Parathyroid adenoma (tissue), 2 donors: Measurements from ENCODE around the gene NUP98.
"Not testable (repeated sequence)": the region's sequence is repeated elsewhere in the genome, so short reads cannot be mapped to it uniquely, and the experiment has no call there.

Experiments used
- H2AFZ ChIP-seq: fragments of 300-600 bp; sonication (generic); one replicate; pipeline ENCODE4 v1.7.0; 2017; ENCODE audit warnings: antibody characterized with exemption, mild to moderate bottlenecking
- H3K27ac ChIP-seq: fragments of 300-600 bp; sonication (generic); one replicate; pipeline ENCODE4 v1.7.0; 2017
- H3K27me3 ChIP-seq: fragments of 300-600 bp; sonication (generic); one replicate; pipeline ENCODE4 v1.7.0; 2017; ENCODE audit warnings: low read length; ENCODE audit not compliant: control insufficient read depth, insufficient read depth
- H3K36me3 ChIP-seq: fragments of 300-600 bp; sonication (generic); one replicate; pipeline ENCODE4 v1.7.0; 2017; ENCODE audit warnings: low read length; ENCODE audit not compliant: control insufficient read depth, insufficient read depth
- H3K4me1 ChIP-seq: fragments of 300-600 bp; sonication (generic); one replicate; pipeline ENCODE4 v1.7.0; 2017; ENCODE audit warnings: control low read depth
- H3K4me2 ChIP-seq: fragments of 300-600 bp; sonication (generic); one replicate; pipeline ENCODE4 v1.7.0; 2017; ENCODE audit warnings: low read length
- H3K4me3 ChIP-seq: fragments of 300-600 bp; sonication (generic); one replicate; pipeline ENCODE4 v1.7.0; 2017; ENCODE audit warnings: low read depth, low read length
- H3K79me2 ChIP-seq: fragments of 300-600 bp; sonication (generic); one replicate; pipeline ENCODE4 v1.7.0; 2017; ENCODE audit warnings: control low read depth
- H3K9ac ChIP-seq: fragments of 300-600 bp; sonication (generic); one replicate; pipeline ENCODE4 v1.7.0; 2017; ENCODE audit warnings: mild to moderate bottlenecking
- H3K9me3 ChIP-seq: fragments of 300-600 bp; sonication (generic); one replicate; pipeline ENCODE4 v1.7.0; 2017; ENCODE audit warnings: low read length; ENCODE audit not compliant: control insufficient read depth
- TF ChIP-seq, protein P1 (sequence below): fragments of 300-600 bp; sonication (generic); IDR thresholded peaks from one replicate; pipeline ENCODE4 v1.7.0; 2017; ENCODE audit warnings: antibody characterized with exemption, mild to moderate bottlenecking
- donor health status: primary hyperparathyroidism.

NUP98 gene

DNA sequence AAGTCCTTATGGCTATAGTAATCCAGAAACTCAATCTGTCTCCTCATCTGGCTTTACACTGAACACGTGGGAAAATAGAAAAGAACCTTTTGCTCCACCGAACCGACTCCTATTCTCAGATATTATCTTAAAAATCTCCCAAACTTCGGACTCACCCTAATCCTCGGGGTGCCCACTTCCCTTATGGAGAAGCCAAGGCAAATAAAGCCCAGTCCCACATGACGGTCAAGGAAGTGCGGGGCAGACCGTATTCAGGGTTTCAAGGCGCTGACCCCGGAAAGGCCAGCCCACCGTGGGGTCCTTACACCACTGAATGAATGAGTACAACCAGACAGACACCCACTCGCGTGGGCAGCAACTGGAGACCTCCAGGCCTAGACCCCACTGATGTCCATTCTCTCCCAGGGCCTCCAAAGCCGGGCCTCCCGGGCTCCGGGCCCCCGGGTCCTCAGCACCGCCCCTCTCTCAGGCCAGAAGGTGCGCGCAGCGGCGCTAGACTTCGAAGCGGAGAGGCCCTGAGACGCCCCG, 489 bp downstream of the NUP98 start:
- peaks cover 3% of the 10 kb centered on the region for H3K4me1 ChIP-seq
- TF ChIP-seq, protein P1, sequence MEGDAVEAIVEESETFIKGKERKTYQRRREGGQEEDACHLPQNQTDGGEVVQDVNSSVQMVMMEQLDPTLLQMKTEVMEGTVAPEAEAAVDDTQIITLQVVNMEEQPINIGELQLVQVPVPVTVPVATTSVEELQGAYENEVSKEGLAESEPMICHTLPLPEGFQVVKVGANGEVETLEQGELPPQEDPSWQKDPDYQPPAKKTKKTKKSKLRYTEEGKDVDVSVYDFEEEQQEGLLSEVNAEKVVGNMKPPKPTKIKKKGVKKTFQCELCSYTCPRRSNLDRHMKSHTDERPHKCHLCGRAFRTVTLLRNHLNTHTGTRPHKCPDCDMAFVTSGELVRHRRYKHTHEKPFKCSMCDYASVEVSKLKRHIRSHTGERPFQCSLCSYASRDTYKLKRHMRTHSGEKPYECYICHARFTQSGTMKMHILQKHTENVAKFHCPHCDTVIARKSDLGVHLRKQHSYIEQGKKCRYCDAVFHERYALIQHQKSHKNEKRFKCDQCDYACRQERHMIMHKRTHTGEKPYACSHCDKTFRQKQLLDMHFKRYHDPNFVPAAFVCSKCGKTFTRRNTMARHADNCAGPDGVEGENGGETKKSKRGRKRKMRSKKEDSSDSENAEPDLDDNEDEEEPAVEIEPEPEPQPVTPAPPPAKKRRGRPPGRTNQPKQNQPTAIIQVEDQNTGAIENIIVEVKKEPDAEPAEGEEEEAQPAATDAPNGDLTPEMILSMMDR = no peak
- peak overlapping the region; percentile 76 for H2AFZ ChIP-seq
- H3K4me2 ChIP-seq = peak overlapping the region; percentile 86
- H3K36me3 ChIP-seq = no peaks in the 10 kb centered on the region
- no peaks in the 10 kb centered on the region for H3K9me3 ChIP-seq
- peaks cover 37% of the 10 kb centered on the region for H3K79me2 ChIP-seq
- H3K9ac ChIP-seq = no peak overlapping the region
- H3K4me3 ChIP-seq = peak overlapping the region; percentile 88
- H3K27ac ChIP-seq = peak overlapping the region; percentile 93
- H3K27me3 ChIP-seq = no peaks in the 10 kb centered on the region

DNA sequence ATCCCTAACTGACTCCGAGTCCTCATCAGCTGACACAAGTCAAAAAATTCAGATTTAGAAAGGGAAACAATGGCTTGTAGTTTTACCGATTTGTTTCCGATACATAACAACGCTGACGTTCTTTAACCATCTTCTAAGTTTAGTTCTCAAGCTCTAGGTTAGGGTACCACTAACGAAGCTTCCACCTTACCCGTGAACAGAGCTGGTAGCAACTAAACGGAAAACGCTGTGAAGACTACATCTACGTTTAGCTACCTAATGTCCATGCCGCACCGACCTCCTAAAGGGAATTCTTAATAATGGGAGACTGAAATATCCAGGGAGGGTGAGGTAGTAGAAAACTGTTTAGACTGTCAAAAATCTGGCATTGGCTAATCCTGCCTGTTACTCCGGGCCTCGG, 1.0 kb downstream of the NUP98 start:
- H3K79me2 ChIP-seq = peaks cover 39% of the 10 kb centered on the region
- TF ChIP-seq, protein P1 = no peak
- peak overlapping the region; percentile 86 for H3K4me2 ChIP-seq
- H3K27ac ChIP-seq = no peak overlapping the region
- no peaks in the 10 kb centered on the region for H3K36me3 ChIP-seq
- H3K27me3 ChIP-seq = no peaks in the 10 kb centered on the region
- no peaks in the 10 kb centered on the region for H3K9me3 ChIP-seq
- peak overlapping the region; percentile 88 for H3K4me3 ChIP-seq
- no peak overlapping the region for H2AFZ ChIP-seq
- H3K9ac ChIP-seq = no peak overlapping the region
- H3K4me1 ChIP-seq = peaks cover 3% of the 10 kb centered on the region

DNA sequence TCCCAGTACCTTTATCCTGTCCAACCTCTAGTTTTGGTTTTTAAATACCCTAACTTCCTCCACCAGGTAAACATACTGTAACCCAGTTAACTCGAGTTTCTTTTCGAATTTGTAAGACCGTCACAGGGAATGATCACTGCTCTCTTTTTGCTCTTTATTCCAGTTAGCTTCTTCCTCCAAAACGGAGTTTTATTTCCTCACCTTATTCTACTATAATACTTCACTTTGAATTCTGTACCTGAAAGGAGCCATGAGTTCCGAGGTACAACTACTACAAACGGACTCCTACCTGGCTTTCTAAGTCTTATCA, 1.4 kb downstream of the NUP98 start:
- H3K4me3 ChIP-seq = peak overlapping the region; percentile 88
- no peak overlapping the region for H3K27ac ChIP-seq
- H3K36me3 ChIP-seq = no peaks in the 10 kb centered on the region
- no peak overlapping the region for H2AFZ ChIP-seq
- H3K9ac ChIP-seq = no peak overlapping the region
- peaks cover 43% of the 10 kb centered on the region for H3K79me2 ChIP-seq
- H3K4me1 ChIP-seq = peaks cover 3% of the 10 kb centered on the region
- H3K4me2 ChIP-seq = peak overlapping the region; percentile 86
- no peaks in the 10 kb centered on the region for H3K27me3 ChIP-seq
- TF ChIP-seq, protein P1 = no peak
- H3K9me3 ChIP-seq = no peaks in the 10 kb centered on the region

DNA sequence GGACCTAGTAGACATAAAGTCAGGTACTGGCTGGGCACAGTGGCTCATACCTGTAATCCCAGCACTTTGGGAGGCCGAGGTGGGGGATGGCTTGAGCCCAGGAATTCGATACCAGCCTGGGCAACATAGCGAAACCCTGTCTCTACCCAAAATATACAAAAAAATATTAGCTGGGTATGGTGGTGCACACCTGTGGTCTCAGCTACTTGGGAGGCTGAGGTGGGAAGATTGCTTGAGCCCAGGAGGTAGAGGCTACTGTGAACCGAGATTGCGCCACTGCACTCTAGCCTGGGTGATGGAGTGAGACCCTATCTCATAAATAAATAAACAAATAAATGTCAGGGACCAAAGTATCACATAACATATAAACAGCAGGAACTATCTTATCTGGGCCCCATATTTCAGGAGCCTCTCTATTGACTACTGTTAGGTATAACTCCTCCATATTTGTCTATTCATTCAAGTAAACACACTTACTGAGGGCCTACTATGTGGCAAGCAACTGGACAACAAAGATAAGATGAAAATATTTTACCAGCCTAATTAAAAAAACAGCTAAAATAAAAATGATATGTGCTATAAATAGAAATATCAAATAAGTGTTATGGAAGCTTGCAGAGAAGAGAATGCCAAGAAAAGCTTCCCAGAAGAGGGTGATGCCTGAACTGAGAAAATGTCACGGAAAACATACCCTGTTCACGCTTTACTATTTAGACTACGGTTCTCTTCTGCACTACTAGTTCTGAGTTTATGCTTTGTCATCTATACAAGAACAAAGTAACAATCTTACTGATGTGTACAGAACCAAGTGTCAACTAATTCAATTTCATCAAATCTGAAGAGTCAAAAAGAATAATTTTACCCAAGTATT, 2.0 kb downstream of the NUP98 start:
- TF ChIP-seq, protein P1 = no peak
- Histone ChIP-seq H3K4me2 (peak overlapping the region; percentile 86), H3K27me3 (no peaks in the 10 kb centered on the region), H3K79me2 (peaks cover 46% of the 10 kb centered on the region), H3K4me3 (no peak overlapping the region), H3K36me3 (no peaks in the 10 kb centered on the region), H3K9ac (no peak overlapping the region), H2AFZ (no peak overlapping the region), H3K4me1 (peaks cover 3% of the 10 kb centered on the region), H3K27ac (no peak overlapping the region), H3K9me3 (no peaks in the 10 kb centered on the region)

DNA sequence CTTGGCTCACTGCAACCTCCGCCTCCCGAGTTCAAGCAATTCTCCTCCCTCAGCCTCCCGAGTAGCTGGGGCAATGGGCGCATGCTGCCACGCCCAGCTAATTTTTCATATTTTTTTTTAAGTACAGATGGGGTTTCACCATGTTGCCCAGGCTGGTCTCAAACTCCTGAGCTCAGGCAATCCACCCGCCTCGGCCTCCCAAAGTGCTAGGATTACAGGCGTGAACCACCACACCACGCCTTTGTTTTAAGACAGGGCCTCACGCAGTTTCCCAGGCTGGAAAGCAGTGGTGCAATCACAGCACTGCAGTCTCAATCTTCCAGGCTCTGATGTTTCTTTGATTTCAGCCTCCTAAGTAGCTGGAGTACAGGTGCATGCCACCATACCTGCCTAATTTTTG, 3.0 kb downstream of the NUP98 start:
- not testable (repeated sequence) for H3K4me1 ChIP-seq, H3K9ac ChIP-seq, H3K27me3 ChIP-seq, H3K9me3 ChIP-seq, H3K4me3 ChIP-seq, H2AFZ ChIP-seq, H3K4me2 ChIP-seq, H3K36me3 ChIP-seq, H3K27ac ChIP-seq
- peaks cover 46% of the 10 kb centered on the region for H3K79me2 ChIP-seq
